Measurements from ENCODE around the gene TP53I11. TPM values are rescaled to one million over a fixed set of nuclear protein-coding genes. Genes with fewer than 3 reads are reported as not detected.

TP53I11 gene
- total and polyA plus RNA-seq, 2 donors (not counting 3 experiments of a cell fraction or from before 2014, with no cell fraction given), result 31.5 to 79.4 TPM

GRCh38 chr11:44960200-44960845, 9.6 kb upstream of the TP53I11 start:
- FAIRE-seq, result no peak
- Histone ChIP-seq H3K9ac (replicated peaks; ENCODE audit: extremely low read depth, insufficient read depth, low read length) (no peak overlapping the region), H3K9me1 (replicated peaks; ENCODE audit: control insufficient read depth, extremely low read depth, insufficient read depth, low read length) (no peaks in the 10 kb centered on the region), H3K9me3 (replicated peaks; ENCODE audit: control insufficient read depth, insufficient read depth, low read length) (no peaks in the 10 kb centered on the region), H3K4me3 (replicated peaks in 1 of 3; ENCODE audit: insufficient read depth in 1 of 3, low read depth in 1 of 3, low read length in 3 of 3) (no peak overlapping the region), H2AFZ (ENCODE audit: low read depth, low read length) (no peak overlapping the region), H3K36me3 (ENCODE audit: control insufficient read depth in 2 of 2, extremely low read depth in 1 of 2, insufficient read depth in 2 of 2, low read length in 2 of 2) (no peaks in the 10 kb centered on the region), H3K27ac (ENCODE audit: insufficient read depth, low read depth, low read length) (no peak overlapping the region), H3K4me1 (ENCODE audit: control insufficient read depth, extremely low read depth, insufficient read depth, low read length) (peaks cover 6% of the 10 kb centered on the region), H3K4me2 (ENCODE audit: insufficient read depth, low read length) (no peak overlapping the region), H3K79me2 (ENCODE audit: control insufficient read depth, insufficient read depth, low read length) (no peaks in the 10 kb centered on the region), H4K20me1 (replicated peaks; ENCODE audit: control insufficient read depth, extremely low read depth, insufficient read depth, low read length) (no peaks in the 10 kb centered on the region), H3K27me3 (ENCODE audit: control insufficient read depth in 2 of 2, insufficient read depth in 2 of 2, low read length in 2 of 2) (no peaks in the 10 kb centered on the region)
- DNase-seq (ENCODE audit: low read depth, low spot score), result no peak
- intact Hi-C loops (cut with micrococcal nuclease) (no loop called here), dilution Hi-C loops (cut with MboI; ENCODE audit: extremely low pct_ligation_motif_present, low sequenced_read_pairs) (no loop called here)
- CTCF ChIA-PET, result interaction anchor here (0.9 to 2.1 kb wide), 6 partner anchors 11 to 150 kb away, joined by 3 to 7 read pairs (median 4); no protein-coding TSS in a partner anchor
- BruUV-seq (replicated peaks), result no TSS peak
- TF ChIP-seq MYC (IDR thresholded peaks at IDR 0.05; ENCODE audit: low read depth, low read length) (no peak), POLR2A (IDR thresholded peaks at IDR 0.05; ENCODE audit: low read depth, low read length) (no peak), MAX (IDR thresholded peaks at IDR 0.05; ENCODE audit: insufficient read depth, insufficient read length) (no peak), EZH2 (IDR thresholded peaks at IDR 0.05; ENCODE audit: borderline replicate concordance, low read depth, low read length, severe bottlenecking) (no peak), POLR2AphosphoS5 (IDR thresholded peaks at IDR 0.05; ENCODE audit: insufficient read depth, low read depth, low read length) (no peak), CTCF (IDR thresholded peaks at IDR 0.05; ENCODE audit: extremely low read depth in 1 of 2, insufficient read depth in 1 of 2, low read depth in 1 of 2, low read length in 2 of 2) (no peak), GATA2 (IDR thresholded peaks at IDR 0.05; ENCODE audit: insufficient read depth, insufficient read length, low read depth, low read length) (no peak), FOS (IDR thresholded peaks at IDR 0.05; ENCODE audit: borderline replicate concordance, insufficient read depth, low read length) (no peak), JUN (IDR thresholded peaks at IDR 0.05; ENCODE audit: borderline replicate concordance, insufficient read depth, insufficient read length, low read depth) (no peak)
- POLR2A ChIA-PET, result no interaction called here

All from endothelial cell of umbilical vein (primary cell).